Gastroesophageal sphincter (tissue), 4 donors: ENCODE measurements around the gene EHD3. TPM values are rescaled to one million over a fixed set of nuclear protein-coding genes. Genes with fewer than 3 reads are reported as not detected.

ENCODE experiments used
- ATAC-seq: fragments of 150-250 bp; one replicate; pipeline ENCODE4 v1.9.1; 2016; ENCODE audit warnings: mild to moderate bottlenecking, moderate library complexity
- H3K27ac ChIP-seq, 4 donors: fragments of 200-600 bp; sonication (generic) in 3 of 4; 1 replicate in 3 of 4; 2 replicates in 1 of 4; pipeline ENCODE4 v1.5.1; 2016 to 2019
- H3K27me3 ChIP-seq: fragments of 200-600 bp; sonication (generic); one replicate; pipeline ENCODE4 v1.5.1; 2019
- H3K36me3 ChIP-seq, 2 donors: fragments of 200-600 bp; sonication (generic); one replicate each; pipeline ENCODE4 v1.5.1; 2019; ENCODE audit warnings: control low read depth in 1 of 2
- H3K4me1 ChIP-seq, 3 donors: fragments of 200-600 bp; sonication (generic); 1 replicate in 2 of 3; 2 replicates in 1 of 3; pipeline ENCODE4 v1.5.1; 2016 to 2019; ENCODE audit warnings: control low read depth in 2 of 3
- H3K4me3 ChIP-seq, 2 donors: fragments of 200-600 bp; sonication (generic); one replicate each; pipeline ENCODE4 v1.5.1; 2019; ENCODE audit warnings: mild to moderate bottlenecking in 1 of 2, moderate library complexity in 1 of 2
- H3K9me3 ChIP-seq, 3 donors: fragments of 200-600 bp; sonication (generic); one replicate each; pipeline ENCODE4 v1.5.1; 2017 to 2019; ENCODE audit warnings: control low read depth in 2 of 3
- CTCF ChIP-seq, 4 experiments: fragments of 200-600 bp in 2 of 4; fragments of 450-650 bp in 2 of 4; sonication (generic) in 1 of 4; IDR thresholded peaks; one replicate each; pipeline ENCODE4 v1.5.1; 2017 to 2019; ENCODE audit warnings: antibody characterized with exemption in 4 of 4, mild to moderate bottlenecking in 2 of 4, moderate library complexity in 2 of 4
- EP300 ChIP-seq: sonication (generic); formaldehyde crosslinking; IDR thresholded peaks from one replicate; pipeline ENCODE4 v1.6.1; 2017; ENCODE audit warnings: antibody characterized with exemption, mild to moderate bottlenecking
- POLR2A ChIP-seq, 2 donors: fragments of 450-650 bp; IDR thresholded peaks; one replicate each; pipeline ENCODE4 v1.6.1; 2017; ENCODE audit warnings: antibody characterized with exemption in 2 of 2, mild to moderate bottlenecking in 2 of 2, moderate library complexity in 1 of 2
- POLR2AphosphoS5 ChIP-seq: sonication (generic); formaldehyde crosslinking; IDR thresholded peaks from one replicate; pipeline ENCODE4 v1.6.1; 2017; ENCODE audit warnings: antibody characterized with exemption
- WGBS, 2 donors: methylation state at CpG; one replicate each; pipeline ENCODE4 v1.1.5; 2018; ENCODE audit warnings: low coverage in 1 of 2; 5-methylcytosine and 5-hydroxymethylcytosine counted together
- total RNA-seq, 4 donors: library from RNA; depleted of rRNA; stranded (reverse); fragments of >200 nt; gene quantifications; one replicate each; pipeline ENCODE4 v1.1.0, GENCODE V29; 2016

EHD3 gene
- total RNA-seq, 4 donors from 2014 or later = 3.8 to 8.4 (median 4.9) TPM

GRCh38 chr2:31268344-31268743, 34.4 kb downstream of the EHD3 start:
- H3K4me1 ChIP-seq = no peaks in the 10 kb centered on the region
- peaks cover 15% of the 10 kb centered on the region for H3K27me3 ChIP-seq
- H3K36me3 ChIP-seq = peaks cover 0 to 19% of the 10 kb centered on the region in 2 donors
- no peak overlapping the region for H3K4me3 ChIP-seq
- 90 to 100% methylated on average over 1 to 2 of the region's 2 CpGs for WGBS, 2 donors
- ATAC-seq = no peak
- TF ChIP-seq POLR2AphosphoS5 (no peak), POLR2A (IDR thresholded peaks at IDR 0.05) (no peak), EP300 (no peak), CTCF (IDR thresholded peaks at IDR 0.05) (no peak)
- H3K9me3 ChIP-seq = no peaks in the 10 kb centered on the region
- H3K27ac ChIP-seq = no peak overlapping the region

GRCh38 chr2:31269087-31269486, 35.1 kb downstream of the EHD3 start:
- ATAC-seq = no peak
- Histone ChIP-seq H3K27me3 (peaks cover 22% of the 10 kb centered on the region), H3K4me3 (no peak overlapping the region), H3K27ac (no peak overlapping the region), H3K9me3 (no peaks in the 10 kb centered on the region), H3K4me1 (no peaks in the 10 kb centered on the region), H3K36me3 (peaks cover 0 to 13% of the 10 kb centered on the region in 2 donors)
- whole genome bisulfite sequencing, 2 donors = 53 to 71% methylated on average over 1 to 4 of the region's 4 CpGs
- TF ChIP-seq CTCF (IDR thresholded peaks at IDR 0.05) (no peak), POLR2AphosphoS5 (no peak), EP300 (no peak), POLR2A (IDR thresholded peaks at IDR 0.05) (no peak)

DNA sequence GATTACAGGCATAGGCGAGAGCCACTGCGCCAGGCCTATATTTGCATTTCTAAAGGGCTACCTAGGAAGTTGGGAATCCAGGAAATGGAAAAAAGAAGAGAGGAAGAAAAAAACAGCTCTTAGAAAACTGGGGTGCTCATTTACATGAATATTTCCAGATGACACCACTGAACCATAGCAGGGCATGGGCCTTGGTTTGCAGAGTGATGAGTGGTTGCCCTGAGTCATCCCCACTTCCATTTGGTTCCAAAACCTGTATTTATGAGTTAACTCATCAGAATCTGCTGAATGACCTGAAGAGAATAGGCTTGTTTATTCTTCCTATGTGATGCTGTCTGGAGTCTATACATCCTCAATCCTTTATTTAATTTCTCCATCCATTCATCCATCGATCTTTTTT, 36.2 kb downstream of the EHD3 start:
- no peak for ATAC-seq
- Histone ChIP-seq H3K36me3 (peaks cover 0 to 13% of the 10 kb centered on the region in 2 donors), H3K27ac (no peak overlapping the region), H3K27me3 (peaks cover 31% of the 10 kb centered on the region), H3K4me3 (no peak overlapping the region), H3K9me3 (no peaks in the 10 kb centered on the region), H3K4me1 (no peaks in the 10 kb centered on the region)
- 43% methylated on average over 1 of the region's 3 CpGs; no CpG with 5 or more reads in 1 of the 2 donors for WGBS, 2 donors
- TF ChIP-seq POLR2A (IDR thresholded peaks at IDR 0.05) = no peak
- no peak for TF ChIP-seq POLR2AphosphoS5
- no peak for TF ChIP-seq EP300
- TF ChIP-seq CTCF (IDR thresholded peaks at IDR 0.05) = no peak

DNA sequence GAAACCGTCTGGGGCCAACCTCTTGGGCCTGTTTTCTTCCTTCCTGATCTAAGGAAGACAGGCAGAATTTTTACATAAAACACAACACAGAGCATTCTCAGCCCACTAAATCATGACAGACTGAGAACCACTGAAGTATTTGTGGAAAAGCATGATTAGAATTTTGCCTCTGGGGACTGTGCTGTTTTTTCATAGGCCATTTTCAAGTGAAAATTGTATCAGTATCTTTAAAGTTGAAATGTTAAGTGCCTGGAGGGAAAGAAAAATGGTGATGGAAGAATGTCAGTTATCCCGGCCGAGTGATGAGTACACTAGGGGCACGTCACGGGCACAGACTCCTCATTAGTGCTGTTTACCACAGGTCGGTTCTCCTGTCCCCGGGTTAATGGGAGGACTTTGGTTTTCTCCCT, 36.9 kb downstream of the EHD3 start:
- Histone ChIP-seq H3K4me3 (no peak overlapping the region), H3K36me3 (peaks cover 0 to 12% of the 10 kb centered on the region in 2 donors), H3K27me3 (peaks cover 37% of the 10 kb centered on the region), H3K4me1 (no peaks in the 10 kb centered on the region), H3K27ac (no peak overlapping the region), H3K9me3 (no peaks in the 10 kb centered on the region)
- TF ChIP-seq POLR2A (IDR thresholded peaks at IDR 0.05) (no peak), POLR2AphosphoS5 (no peak), EP300 (no peak), CTCF (IDR thresholded peaks at IDR 0.05) (no peak)
- ATAC-seq = no peak
- 59 to 87% methylated on average over 3 to 6 of the region's 7 CpGs for WGBS, 2 donors

DNA sequence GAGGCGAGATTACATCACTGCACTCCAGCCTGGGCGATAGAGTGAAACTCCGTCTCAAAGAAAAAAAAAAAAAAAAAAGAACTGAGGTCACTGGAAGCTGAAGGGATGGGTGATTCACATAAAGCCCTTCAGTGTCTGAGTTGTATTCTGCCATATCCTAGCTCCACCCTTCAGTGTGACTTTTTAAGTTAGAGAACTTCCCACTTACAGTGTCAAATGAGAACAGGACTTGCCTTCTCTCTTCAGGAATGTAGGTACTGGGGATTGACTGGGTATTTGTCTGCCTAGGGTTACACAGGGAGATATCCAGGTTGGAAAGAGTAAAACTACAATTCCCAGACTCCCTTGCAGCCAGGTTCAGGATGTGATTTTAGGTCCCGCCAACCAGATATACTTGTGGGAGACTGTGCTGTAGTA, 37.9 kb downstream of the EHD3 start:
- H3K4me3 ChIP-seq = no peak overlapping the region
- peaks cover 0 to 2% of the 10 kb centered on the region in 2 donors for H3K36me3 ChIP-seq
- WGBS, 2 donors = 66% methylated on average over 3 of the region's 4 CpGs; no CpG with 5 or more reads in 1 of the 2 donors
- TF ChIP-seq POLR2AphosphoS5 = no peak
- TF ChIP-seq CTCF (IDR thresholded peaks at IDR 0.05) = no peak
- TF ChIP-seq POLR2A (IDR thresholded peaks at IDR 0.05) = no peak
- TF ChIP-seq EP300 = no peak
- H3K27ac ChIP-seq = no peak overlapping the region
- ATAC-seq = no peak
- H3K9me3 ChIP-seq = no peaks in the 10 kb centered on the region
- H3K27me3 ChIP-seq = peaks cover 37% of the 10 kb centered on the region
- H3K4me1 ChIP-seq = no peaks in the 10 kb centered on the region
